Left colon (tissue), 2 donors: Measurements from ENCODE around the gene LMAN1. TPM values are rescaled to one million over a fixed set of nuclear protein-coding genes. Genes with fewer than 3 reads are reported as not detected.

Experiments used
- ATAC-seq: fragments of 200-7000 bp; cut with Tn5 transposase; one replicate; pipeline ENCODE4 v1.9.1; 2020; ENCODE audit warnings: mild to moderate bottlenecking, moderate library complexity
- DNase-seq, 2 donors: peaks; one replicate each; pipeline ENCODE4 v3.0.0-alpha.2; 2020
- intact Hi-C, 2 donors: fragments of 100-400 bp; cut with DNase I in 1 of 2; cut with micrococcal nuclease in 1 of 2; formaldehyde crosslinking; loops; one replicate each; pipeline versions ENCODE4 v1.11.2 to v1.14.0; 2022; cut with DNase I, micrococcal nuclease
- long read RNA-seq: library from polyadenylated mRNA; unstranded; transcript quantifications from one replicate; pipeline ENCODE4 v2.0.0, GENCODE V29; 2021
- total RNA-seq, 2 donors: library from RNA; stranded (reverse); fragmentation: NEBNext Ultra II Directional; extraction: Animal tissue kit (Norgen Biotek cat#: 25700); gene quantifications; one replicate each; pipeline ENCODE4 v1.2.1, GENCODE V29; 2021
- donor health status: DM: no; HTN: no; CAD: no.
- donor health status: DM: yes; HTN: yes; CAD: no.

LMAN1 gene, protein sequence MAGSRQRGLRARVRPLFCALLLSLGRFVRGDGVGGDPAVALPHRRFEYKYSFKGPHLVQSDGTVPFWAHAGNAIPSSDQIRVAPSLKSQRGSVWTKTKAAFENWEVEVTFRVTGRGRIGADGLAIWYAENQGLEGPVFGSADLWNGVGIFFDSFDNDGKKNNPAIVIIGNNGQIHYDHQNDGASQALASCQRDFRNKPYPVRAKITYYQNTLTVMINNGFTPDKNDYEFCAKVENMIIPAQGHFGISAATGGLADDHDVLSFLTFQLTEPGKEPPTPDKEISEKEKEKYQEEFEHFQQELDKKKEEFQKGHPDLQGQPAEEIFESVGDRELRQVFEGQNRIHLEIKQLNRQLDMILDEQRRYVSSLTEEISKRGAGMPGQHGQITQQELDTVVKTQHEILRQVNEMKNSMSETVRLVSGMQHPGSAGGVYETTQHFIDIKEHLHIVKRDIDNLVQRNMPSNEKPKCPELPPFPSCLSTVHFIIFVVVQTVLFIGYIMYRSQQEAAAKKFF
- 10 to 100 TPM; 44.1 to 46.8 TPM for total RNA-seq
- long read RNA-seq, full-length matches to known transcripts = 30 of 51 reads
- long read RNA-seq, partial matches to known transcripts = 15 of 51 reads
- long read RNA-seq, other reads (novel, unspliced or antisense) = 6 of 51 reads

DNA sequence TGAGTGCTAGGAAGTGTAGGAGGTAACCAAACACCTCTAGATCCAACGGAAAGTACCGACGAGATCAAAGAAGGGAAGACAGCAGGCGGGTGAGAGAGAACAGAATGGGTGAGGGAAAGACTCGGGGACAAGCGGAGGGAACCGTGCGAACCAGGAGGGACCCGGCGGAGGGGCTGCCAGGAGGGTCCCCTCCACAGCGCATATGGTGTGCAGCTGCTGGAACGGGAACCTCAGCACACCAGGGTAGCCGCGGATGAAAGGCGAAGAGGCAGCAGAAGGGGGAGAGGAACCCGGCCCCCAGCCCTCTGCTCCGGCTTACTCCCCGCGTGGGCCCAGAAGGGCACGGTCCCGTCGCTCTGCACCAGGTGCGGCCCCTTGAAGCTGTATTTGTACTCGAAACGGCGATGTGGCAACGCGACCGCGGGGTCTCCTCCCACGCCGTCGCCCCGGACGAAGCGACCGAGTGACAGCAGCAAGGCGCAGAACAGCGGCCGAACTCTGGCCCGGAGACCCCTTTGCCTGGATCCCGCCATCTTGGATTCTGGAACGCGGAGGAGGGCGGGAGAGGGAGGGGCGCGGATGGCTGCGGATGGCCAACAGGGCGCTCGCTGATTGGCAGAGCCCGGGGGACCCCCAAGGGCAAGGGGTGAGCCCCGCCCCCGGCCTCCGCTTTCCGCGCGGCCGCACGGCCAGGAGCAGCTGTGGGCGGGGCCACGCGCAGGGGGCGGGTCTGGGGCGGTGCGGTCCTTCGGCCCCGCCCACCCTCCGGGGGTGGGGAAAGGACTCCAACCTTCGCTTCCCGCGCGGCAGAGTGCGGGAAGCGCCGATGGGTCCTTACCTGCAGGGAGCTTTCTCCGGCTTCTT is at the start of gene LMAN1:
LMAN1 (minus strand) TSS at position 554 of the 864 bp plus-strand sequence; CDS start at position 533, 21 bp downstream.
- DNase-seq = peak; percentile 94 to 97
- intact Hi-C loops = no loop called here

DNA sequence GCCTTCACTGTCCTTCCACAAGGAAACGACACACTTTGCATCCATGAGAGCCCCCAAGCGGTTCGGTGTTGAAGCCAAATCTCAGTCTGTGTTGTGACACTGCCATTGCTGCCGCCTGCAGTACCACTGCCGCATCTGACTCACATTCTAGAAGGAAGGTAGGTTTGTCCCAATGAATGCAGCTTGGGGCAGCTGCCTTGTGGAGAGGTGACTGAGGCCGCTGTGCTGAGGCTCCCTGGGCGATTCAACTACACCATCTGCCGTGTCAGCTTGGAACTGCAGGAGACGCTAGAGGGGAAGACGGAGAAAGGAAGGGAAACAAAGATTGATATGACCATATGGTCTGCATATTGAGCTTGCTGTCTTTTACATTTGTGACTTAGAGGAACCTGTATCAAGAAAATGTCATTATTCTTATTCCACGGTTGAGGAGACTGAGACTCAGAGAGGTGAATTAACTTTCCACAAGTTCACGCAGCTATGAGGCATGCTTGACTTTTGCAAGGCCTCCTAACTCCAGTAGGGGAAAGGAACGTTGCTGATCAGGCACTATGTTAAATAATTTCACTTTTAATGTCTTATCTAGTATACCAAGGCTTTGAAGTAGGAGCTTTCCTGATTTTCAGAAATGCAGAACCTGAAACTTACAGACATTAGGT is 43.5 kb upstream of the LMAN1 start:
- intact Hi-C loops = loop anchor here in 1 of 2 donors (10.0 kb wide), 1 partner anchor 158 kb away; no protein-coding TSS in a partner anchor
- peak; percentile 44 to 72 for DNase-seq
- peak; percentile 98 for ATAC-seq

More for the DNA sequence above, at the start of gene LMAN1:
- ATAC-seq = peak; percentile 99

DNA sequence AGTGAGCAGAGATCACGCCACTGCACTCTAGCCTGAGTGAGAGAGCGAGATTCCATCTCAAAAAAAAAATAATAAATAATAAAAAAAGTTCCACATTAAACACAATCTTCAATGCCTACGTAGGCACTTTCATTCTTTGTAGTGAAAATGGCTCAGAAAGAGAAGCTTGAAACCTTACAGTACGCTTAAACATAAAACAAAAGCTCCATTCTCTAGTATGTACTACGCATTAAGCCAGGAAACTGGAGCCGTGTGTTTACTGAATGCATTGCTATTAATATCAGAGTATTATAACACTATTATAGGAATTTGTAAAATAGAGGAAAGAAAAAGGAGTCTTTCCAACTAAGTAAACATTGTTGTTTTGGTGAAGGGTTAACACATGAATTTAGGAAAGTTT is 41.3 kb upstream of the LMAN1 start:
- ATAC-seq = no peak
- no peak for DNase-seq
- intact Hi-C loops = loop anchor here in 1 of 2 donors (10.0 kb wide), 1 partner anchor 156 kb away; no protein-coding TSS in a partner anchor

DNA sequence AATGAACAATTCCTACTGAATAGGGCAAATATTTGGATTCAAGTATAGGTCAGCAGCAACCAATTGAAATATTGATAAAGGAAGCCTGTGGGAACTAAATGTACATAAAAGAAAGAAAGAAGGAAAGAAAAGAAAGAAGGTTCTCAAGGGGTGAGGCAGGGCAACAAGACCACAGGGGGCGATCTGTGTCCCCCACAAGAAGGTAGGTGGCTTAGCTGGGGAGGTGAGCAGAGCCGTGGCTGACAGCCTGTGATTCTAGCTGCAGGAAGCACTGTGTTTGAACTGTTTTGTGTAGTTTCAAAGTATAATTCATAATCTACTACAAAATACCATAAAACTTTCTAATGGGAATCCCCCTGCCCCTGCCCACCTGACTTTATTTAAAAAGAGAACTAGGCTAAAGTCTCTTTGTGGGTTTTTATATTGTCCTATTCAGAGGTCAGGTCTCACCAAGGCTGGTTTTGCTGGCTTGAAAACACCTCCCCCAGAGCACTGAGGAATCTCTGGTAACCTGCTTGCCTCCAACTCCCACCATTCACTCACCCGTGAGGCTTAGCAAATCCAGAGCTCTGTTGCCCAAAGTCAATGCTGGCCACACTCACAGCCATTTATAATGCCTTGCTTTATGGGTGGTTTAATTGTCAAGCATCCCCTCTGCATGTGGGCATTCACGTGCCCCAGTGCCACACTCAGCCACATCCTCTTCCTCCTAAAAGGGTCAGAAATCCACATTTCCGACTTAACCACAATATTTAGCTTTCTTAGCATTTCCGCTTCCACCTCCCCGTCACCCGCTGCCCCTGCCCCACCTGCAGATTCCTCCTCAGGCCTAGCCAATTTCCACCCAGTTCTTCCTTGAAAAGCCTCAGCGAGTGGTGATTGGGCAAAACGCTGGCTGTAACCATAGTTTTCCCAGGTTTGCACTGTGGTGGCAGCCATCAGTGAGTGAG is 36.4 kb upstream of the LMAN1 start:
- intact Hi-C loops = loop anchor here in 1 of 2 donors (10.0 kb wide), 1 partner anchor 91 kb away; no protein-coding TSS in a partner anchor
- no peak for DNase-seq
- no peak for ATAC-seq

DNA sequence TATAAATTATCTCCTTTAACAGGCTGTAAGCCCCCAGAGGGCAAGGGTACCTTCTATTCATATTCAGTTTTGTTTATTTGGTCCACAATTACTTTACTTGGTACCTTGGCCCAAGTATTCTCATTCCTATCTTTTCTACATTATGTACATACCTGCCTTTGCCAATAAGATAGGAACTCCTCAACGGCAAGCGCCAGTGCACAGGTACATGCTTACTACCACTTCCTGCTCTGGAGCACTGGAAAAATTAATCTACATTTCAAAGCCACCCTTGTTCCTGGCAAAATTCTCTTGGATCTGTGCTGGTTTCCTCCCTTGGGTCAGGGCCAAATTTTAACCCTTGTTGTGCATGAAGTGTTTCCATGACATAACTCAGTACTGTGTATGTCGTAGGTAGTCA is 34.3 kb upstream of the LMAN1 start:
- ATAC-seq (no peak), DNase-seq (no peak)
- intact Hi-C loops = loop anchor here in 1 of 2 donors (10.0 kb wide), 1 partner anchor 89 kb away; no protein-coding TSS in a partner anchor

DNA sequence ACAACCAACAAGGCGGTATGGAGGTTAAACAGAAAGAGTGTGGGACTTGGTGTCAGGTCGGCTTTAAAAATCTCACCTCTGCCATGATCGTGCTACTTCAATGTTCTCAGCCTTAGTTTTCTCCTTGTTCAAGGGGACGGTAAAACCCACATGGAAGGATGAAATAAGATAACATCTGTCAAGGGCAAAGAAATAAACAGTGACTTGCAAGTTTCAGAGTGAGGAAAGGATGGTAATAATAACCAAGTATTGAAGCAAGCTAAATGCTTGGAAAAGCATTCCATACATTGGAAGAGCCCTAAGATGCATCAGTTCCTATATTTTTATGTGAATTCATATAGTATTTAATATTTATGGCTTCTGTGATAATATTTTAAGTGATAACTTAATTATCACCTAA is 29.8 kb upstream of the LMAN1 start:
- DNase-seq = no peak
- ATAC-seq = no peak
- intact Hi-C loops = no loop called here

DNA sequence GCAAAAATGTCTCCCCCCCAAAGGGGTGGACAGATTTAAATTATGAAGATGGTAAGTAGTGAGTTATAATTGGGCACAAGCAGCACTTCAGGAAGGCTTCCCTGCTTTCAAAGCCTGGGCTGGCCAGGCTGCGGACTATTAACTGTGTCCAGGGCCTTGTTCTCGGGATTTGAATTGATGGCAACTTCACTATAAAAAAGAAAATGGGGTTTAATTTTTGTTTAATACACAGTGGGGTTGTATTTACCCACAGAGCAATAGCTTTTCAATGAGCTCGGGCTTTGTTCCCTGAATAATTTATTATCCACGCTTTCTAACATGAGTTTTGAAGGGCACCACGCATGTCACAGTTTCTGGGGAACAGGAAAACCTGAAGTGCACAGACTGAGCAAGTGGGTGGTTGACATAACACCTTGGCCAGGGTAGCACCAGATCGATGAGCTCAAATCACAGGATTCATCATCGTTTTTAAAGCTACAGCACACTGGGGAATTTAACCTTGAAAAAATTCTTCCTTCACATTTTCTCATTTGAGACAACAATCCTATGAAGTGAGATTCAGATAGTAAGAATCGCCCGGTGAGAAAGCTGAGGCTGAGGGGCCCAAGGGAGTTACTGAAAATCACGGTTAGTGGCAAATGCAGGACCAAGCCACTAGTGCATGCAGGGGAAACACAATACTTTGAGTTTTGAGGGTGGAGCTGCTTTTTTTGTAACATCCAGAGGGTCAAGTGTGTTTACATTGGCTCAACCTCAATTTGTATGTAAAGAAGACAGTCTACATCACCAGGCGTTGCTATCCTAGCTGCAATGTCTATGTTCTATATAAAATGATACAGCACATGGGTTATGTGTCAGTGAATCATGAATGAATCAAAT is 28.9 kb upstream of the LMAN1 start:
- no peak for DNase-seq
- intact Hi-C loops = no loop called here
- ATAC-seq = no peak

DNA sequence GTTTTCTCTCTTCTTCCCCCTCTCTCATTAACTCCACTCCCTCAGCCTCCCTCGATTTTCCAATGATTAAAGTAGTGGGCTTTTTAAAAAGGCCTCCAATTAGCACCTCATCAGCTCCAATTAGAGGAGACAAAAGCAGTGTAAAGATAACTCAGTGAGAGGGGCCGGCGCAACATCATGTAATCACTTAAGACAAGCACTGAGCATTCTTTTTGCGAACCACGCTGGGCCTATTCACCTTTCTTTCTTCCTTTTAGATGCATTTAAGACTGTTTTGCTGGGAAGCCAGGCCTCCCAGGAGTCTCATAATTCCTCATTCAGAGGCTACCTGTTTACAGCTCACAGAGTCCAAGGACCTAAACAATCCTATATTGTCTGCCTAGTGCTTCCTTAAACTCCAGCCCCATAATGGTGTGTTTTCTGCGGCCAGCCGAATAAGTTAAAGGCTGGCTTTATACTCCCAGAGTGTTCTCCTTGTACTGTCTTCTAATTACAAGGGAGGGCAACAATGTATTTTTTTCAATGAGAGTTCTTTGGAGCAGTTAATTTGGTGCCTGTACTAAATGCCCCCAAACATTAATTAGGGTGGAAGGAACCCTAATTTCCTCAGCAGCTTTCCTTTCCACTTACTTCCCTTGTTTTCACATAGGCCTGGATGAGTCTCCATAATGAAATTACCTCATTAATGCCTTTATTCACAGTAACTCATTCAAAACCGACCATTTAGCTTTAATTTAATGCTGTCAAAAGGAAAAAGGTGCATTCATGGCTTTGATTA is 28.0 kb upstream of the LMAN1 start:
- intact Hi-C loops = no loop called here
- no peak for DNase-seq
- ATAC-seq = no peak

DNA sequence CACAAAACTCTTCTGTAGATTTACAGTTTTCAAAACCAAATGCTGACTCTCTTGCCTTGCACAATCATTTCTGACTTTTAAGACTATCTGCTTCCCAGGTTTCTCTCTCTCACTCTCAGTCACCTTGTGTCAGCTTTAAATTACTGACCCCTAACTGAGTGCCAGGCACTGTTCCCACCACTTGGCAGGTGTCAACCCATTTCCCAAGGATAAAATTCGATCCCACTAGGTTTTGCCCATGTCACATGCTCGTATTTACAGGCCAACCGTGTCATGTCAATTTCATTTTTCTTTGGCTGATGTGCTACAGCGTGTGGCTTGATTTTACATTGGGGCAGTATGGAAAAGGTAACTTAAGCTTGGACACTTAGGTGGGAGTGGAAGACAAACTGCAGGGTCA is 26.1 kb upstream of the LMAN1 start:
- intact Hi-C loops = no loop called here
- no peak for DNase-seq
- no peak for ATAC-seq

DNA sequence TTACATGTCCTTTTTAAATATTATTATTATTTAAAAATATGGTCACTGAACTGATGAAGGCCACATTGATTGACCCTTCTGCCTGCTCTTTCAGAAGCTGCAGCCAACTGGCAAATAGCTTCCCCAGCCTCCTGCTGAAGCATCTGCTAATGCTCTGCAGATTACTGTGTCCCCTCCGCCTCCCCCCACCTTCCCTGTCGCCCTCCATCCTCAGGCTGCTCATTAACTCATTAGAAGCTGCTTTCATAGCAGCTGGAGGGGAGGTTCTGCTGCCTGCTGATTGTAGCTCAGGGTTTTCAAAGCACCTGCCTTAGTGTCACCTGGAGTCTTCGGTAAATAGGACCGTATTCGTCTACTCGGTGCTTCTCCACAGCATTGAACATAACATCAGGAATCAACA is 24.8 kb upstream of the LMAN1 start:
- intact Hi-C loops = no loop called here
- ATAC-seq (no peak), DNase-seq (no peak)

DNA sequence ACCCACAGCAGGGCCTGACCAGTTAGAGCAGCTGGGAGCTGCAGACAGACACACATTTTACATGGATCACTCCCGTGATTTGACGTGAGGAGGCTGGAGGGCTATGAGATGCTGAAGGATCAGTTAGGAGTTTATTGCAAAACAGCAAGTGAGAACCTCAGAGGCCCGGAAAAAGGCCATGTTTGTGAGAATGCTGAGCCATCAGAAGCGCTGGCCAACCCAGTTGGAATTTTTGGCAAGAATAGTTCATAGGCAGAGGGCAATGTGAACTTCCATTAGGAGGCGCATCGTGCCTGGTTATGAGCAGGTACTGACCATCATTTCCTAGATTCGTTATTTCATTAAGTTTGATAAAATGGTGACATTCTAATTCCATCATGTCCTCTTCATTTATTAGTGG is 23.3 kb upstream of the LMAN1 start:
- intact Hi-C loops = no loop called here
- ATAC-seq = no peak

DNA sequence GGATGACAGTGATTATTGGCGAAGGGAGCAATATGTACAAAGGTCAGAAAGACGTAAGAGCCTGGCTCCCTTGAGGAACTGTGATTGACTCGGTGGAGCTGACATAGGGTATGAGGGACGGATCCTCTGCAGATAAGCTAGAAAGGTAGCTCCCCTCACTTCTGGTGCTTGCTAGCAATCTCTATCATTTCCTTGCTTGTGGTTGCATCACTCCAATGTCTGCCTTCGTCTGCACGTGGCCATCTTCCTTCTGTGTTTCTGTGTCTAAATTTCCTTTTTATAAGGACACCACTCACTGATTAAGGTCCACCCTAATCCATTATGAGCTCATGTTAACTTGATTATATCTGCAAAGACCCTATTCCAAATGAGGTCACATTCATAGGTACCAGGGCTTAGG is 22.9 kb upstream of the LMAN1 start:
- intact Hi-C loops = no loop called here
- no peak for DNase-seq

More for the DNA sequence above, 23.3 kb upstream of the LMAN1 start:
- DNase-seq = no peak

DNA sequence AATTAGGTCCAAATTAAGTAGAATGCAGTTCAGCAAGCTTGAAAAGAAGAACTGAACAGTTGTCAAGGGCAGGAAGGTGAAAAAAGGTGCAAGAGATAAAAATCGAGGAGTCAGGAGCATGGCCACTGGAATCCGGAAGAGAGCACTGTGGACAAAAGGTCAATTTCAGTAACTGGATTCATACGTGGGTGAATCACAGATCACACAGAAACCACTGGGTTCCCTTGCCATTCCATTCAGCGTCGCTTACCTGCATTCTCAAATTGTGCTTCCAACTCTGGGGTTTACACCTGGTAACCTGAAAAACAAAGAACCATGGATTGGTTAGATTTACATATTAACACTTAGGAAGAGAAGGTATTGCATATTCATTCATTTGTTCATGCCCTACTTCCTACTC is 21.6 kb upstream of the LMAN1 start:
- ATAC-seq (no peak), DNase-seq (no peak)
- intact Hi-C loops = no loop called here

More for the DNA sequence above, 22.9 kb upstream of the LMAN1 start:
- ATAC-seq = no peak

DNA sequence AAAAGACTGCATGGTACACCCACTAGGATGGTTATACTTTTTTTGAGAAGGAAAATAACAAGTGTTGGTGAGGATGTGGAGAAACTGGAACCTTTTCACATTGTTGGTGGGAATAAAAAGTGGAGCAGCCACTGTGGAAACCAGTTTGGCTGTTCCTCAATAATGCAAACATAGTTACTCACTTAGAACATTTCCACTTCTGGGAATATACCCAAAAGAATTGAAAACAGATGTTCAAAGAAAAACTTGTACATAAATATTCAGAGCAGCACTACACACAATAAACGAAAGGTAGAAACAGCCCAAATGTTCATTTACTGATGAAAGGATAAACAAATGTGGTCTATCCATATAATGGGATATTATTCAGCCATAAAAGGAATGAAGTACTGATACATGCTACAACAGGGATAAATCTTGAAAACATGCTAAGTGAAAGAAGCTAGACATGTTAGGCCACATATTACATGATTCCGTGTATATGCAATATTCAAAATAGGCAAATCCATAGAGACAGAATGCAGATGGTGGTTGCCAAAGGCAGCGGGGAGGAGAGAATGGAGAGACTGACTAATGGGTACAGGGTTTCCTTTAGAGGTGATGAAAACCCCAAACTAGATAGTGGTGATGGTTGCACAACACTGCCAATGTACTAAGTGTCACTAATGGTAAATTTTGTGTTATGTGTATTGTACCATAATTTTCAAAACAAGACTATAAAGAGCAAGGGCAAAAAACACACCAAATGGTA is 20.9 kb upstream of the LMAN1 start:
- DNase-seq (no peak), ATAC-seq (no peak)
- intact Hi-C loops = no loop called here

DNA sequence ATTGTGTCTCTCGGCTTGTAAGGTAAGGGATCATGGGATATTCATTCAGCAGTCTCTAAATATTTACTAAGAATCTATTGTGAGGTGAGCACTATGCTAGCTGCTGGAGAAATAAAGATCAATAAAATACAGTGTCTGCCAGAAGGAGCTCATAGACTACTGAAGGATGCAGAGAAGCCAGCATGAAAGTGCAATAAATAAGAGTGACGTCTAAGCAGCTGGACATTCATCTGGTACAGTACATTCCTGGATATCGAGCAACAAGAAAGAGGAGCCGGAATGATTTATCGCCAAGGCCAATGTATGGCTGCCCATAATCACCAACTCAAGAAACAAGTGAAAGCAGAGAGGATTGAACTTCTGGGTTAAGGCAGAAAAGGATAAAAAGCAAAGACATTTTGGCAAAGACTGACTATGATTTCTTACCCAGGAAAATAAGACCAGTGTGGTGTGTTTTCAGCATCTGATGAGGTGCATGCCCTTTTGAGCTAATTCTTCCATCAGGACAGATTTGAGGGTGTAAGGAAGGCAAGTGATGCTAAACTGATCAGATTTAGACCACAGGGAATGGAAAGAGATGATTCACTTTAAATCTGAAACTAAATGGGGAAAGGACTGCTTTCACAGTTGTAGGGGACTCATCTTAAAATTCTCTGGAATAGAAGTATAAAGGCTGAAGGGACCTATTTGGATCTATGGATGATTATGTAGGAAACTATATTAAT is 18.7 kb upstream of the LMAN1 start:
- no peak for DNase-seq
- intact Hi-C loops = no loop called here
- ATAC-seq = no peak
